Trophoblast cell (in vitro differentiated cells and primary cell): ENCODE measurements around the gene CASTOR2.

Source experiments
- DNase-seq, 2 donors: peaks; one replicate each; pipeline ENCODE4 v3.0.0-alpha.2; 2016
- H2AFZ ChIP-seq: 2 replicates; pipeline ENCODE4 v1.6.1; 2013; ENCODE audit warnings: low read length, moderate library complexity, mild to moderate bottlenecking; ENCODE audit not compliant: insufficient read depth, poor library complexity
- H2AK5ac ChIP-seq: 2 replicates; pipeline ENCODE4 v1.6.1; 2013; ENCODE audit warnings: mild to moderate bottlenecking, low read length
- H2BK120ac ChIP-seq: 2 replicates; pipeline ENCODE4 v1.6.1; 2013; ENCODE audit warnings: low read length, mild to moderate bottlenecking, moderate library complexity; ENCODE audit not compliant: insufficient read depth, poor library complexity
- H2BK12ac ChIP-seq: 2 replicates; pipeline ENCODE4 v1.6.1; 2013; ENCODE audit warnings: mild to moderate bottlenecking, low read length, moderate library complexity
- H2BK5ac ChIP-seq: 2 replicates; pipeline ENCODE4 v1.6.1; 2013; ENCODE audit warnings: low read length, low read depth, moderate library complexity, mild to moderate bottlenecking; ENCODE audit not compliant: poor library complexity
- H3K14ac ChIP-seq: 2 replicates; pipeline ENCODE4 v1.6.1; 2013; ENCODE audit warnings: mild to moderate bottlenecking, low read length
- H3K18ac ChIP-seq: 2 replicates; pipeline ENCODE4 v1.6.1; 2013; ENCODE audit warnings: mild to moderate bottlenecking, low read length
- H3K23ac ChIP-seq: 2 replicates; pipeline ENCODE4 v1.6.1; 2013; ENCODE audit warnings: low read length
- H3K27ac ChIP-seq: 2 replicates; pipeline ENCODE4 v1.5.1; 2013; ENCODE audit warnings: low read depth, mild to moderate bottlenecking, inconsistent platforms, low read length, moderate library complexity
- H3K27me3 ChIP-seq: 2 replicates; pipeline ENCODE4 v1.6.1; 2013; ENCODE audit warnings: inconsistent platforms, mild to moderate bottlenecking, low read length, moderate library complexity; ENCODE audit not compliant: insufficient read depth
- H3K36me3 ChIP-seq, 2 experiments: 1 replicate in 1 of 2; 2 replicates in 1 of 2; pipeline ENCODE4 v1.6.1; 2013; ENCODE audit warnings: low read length in 2 of 2, mild to moderate bottlenecking in 2 of 2, moderate library complexity in 1 of 2; ENCODE audit not compliant: insufficient read depth in 2 of 2, control insufficient read depth in 1 of 2
- H3K4ac ChIP-seq: 2 replicates; pipeline ENCODE4 v1.6.1; 2013; ENCODE audit warnings: low read depth, mild to moderate bottlenecking, low read length, moderate library complexity
- H3K4me1 ChIP-seq, 2 experiments: 1 replicate in 1 of 2; 2 replicates in 1 of 2; pipeline ENCODE4 v1.6.1; 2013; ENCODE audit warnings: low read length in 2 of 2, mild to moderate bottlenecking in 2 of 2, moderate library complexity in 1 of 2; ENCODE audit not compliant: insufficient read depth in 2 of 2, control insufficient read depth in 1 of 2
- H3K4me2 ChIP-seq: 2 replicates; pipeline ENCODE4 v1.6.1; 2013; ENCODE audit warnings: inconsistent platforms, mild to moderate bottlenecking, low read length, moderate library complexity
- H3K4me3 ChIP-seq: 2 replicates; pipeline ENCODE4 v1.5.1; 2013; ENCODE audit warnings: mild to moderate bottlenecking, low read depth, low read length, inconsistent platforms
- H3K79me1 ChIP-seq: one replicate; pipeline ENCODE4 v1.6.1; 2013; ENCODE audit warnings: low read length
- H3K79me2 ChIP-seq: 2 replicates; pipeline ENCODE4 v1.6.1; 2013; ENCODE audit warnings: low read length, mild to moderate bottlenecking; ENCODE audit not compliant: control insufficient read depth, insufficient read depth, poor library complexity
- H3K9ac ChIP-seq: 2 replicates; pipeline ENCODE4 v1.6.1; 2013; ENCODE audit warnings: mild to moderate bottlenecking, low read length
- H3K9me3 ChIP-seq: 2 replicates; pipeline ENCODE4 v1.6.1; 2013; ENCODE audit warnings: low read depth, mild to moderate bottlenecking, control low read depth, inconsistent platforms, low read length; ENCODE audit not compliant: insufficient read depth
- H4K12ac ChIP-seq: 2 replicates; pipeline ENCODE4 v1.6.1; 2013; ENCODE audit warnings: low read depth, mild to moderate bottlenecking, low read length, moderate library complexity
- H4K8ac ChIP-seq: 2 replicates; pipeline ENCODE4 v1.6.1; 2013; ENCODE audit warnings: low read depth, mild to moderate bottlenecking, low read length, moderate library complexity
- H4K91ac ChIP-seq: one replicate; pipeline ENCODE4 v1.6.1; 2013; ENCODE audit warnings: low read depth, mild to moderate bottlenecking, low read length, moderate library complexity
- WGBS: extraction: QIAGEN DNeasy Blood & Tissue Kit; methylation state at CpG from one replicate; pipeline ENCODE4 v1.1.7; 2013; ENCODE audit warnings: missing lambda C conversion rate; ENCODE audit not compliant: insufficient read length, insufficient coverage; ENCODE audit errors: extremely low coverage; 5-methylcytosine and 5-hydroxymethylcytosine counted together

CASTOR2 gene

GRCh38 chr7:75049817-75050216 lies 85.3 kb downstream of the CASTOR2 start:
- Histone ChIP-seq H3K4me2 (no peak overlapping the region), H2BK12ac (no peak overlapping the region), H4K91ac (no peak overlapping the region), H3K14ac (no peak overlapping the region), H3K27ac (no peak overlapping the region), H2AFZ (no peak overlapping the region), H3K23ac (no peak overlapping the region), H2BK120ac (no peak overlapping the region), H3K4ac (no peak overlapping the region), H3K79me1 (no peaks in the 10 kb centered on the region), H3K36me3 (peaks cover 49 to 52% of the 10 kb centered on the region in 2 experiments), H4K12ac (no peak overlapping the region), H3K79me2 (no peaks in the 10 kb centered on the region), H3K27me3 (no peaks in the 10 kb centered on the region), H3K4me3 (no peak overlapping the region), H3K9me3 (no peaks in the 10 kb centered on the region), H3K4me1 (peaks cover 0 to 3% of the 10 kb centered on the region in 2 experiments), H4K8ac (no peak overlapping the region), H2BK5ac (no peak overlapping the region), H2AK5ac (no peak overlapping the region), H3K9ac (no peak overlapping the region), H3K18ac (no peak overlapping the region)
- no CpG with 5 or more reads among the region's 10 CpGs for WGBS
- DNase-seq: no peak

GRCh38 chr7:75050501-75050900 lies 86.0 kb downstream of the CASTOR2 start:
- no peak overlapping the region for H2BK5ac ChIP-seq
- H3K27me3 ChIP-seq: no peaks in the 10 kb centered on the region
- H4K8ac ChIP-seq: no peak overlapping the region
- H3K4me1 ChIP-seq: peaks cover 0 to 3% of the 10 kb centered on the region in 2 experiments
- WGBS: no CpG with 5 or more reads among the region's 12 CpGs
- no peak overlapping the region for H3K9ac ChIP-seq
- H4K91ac ChIP-seq: no peak overlapping the region
- no peak for DNase-seq
- no peaks in the 10 kb centered on the region for H3K79me1 ChIP-seq
- no peak overlapping the region for H4K12ac ChIP-seq
- H3K36me3 ChIP-seq: peaks cover 50 to 54% of the 10 kb centered on the region in 2 experiments
- no peak overlapping the region for H2AK5ac ChIP-seq
- H3K23ac ChIP-seq: no peak overlapping the region
- H2AFZ ChIP-seq: no peak overlapping the region
- H3K27ac ChIP-seq: no peak overlapping the region
- no peak overlapping the region for H3K4me2 ChIP-seq
- H2BK12ac ChIP-seq: no peak overlapping the region
- H3K9me3 ChIP-seq: no peaks in the 10 kb centered on the region
- no peak overlapping the region for H2BK120ac ChIP-seq
- H3K79me2 ChIP-seq: no peaks in the 10 kb centered on the region
- H3K14ac ChIP-seq: no peak overlapping the region
- H3K18ac ChIP-seq: no peak overlapping the region
- no peak overlapping the region for H3K4me3 ChIP-seq
- no peak overlapping the region for H3K4ac ChIP-seq

- Histone ChIP-seq H3K4me3 (no peak overlapping the region), H3K14ac (no peak overlapping the region), H3K79me1 (no peaks in the 10 kb centered on the region), H2BK120ac (no peak overlapping the region), H3K9ac (no peak overlapping the region), H2BK12ac (no peak overlapping the region), H3K27ac (no peak overlapping the region), H3K36me3 (peaks cover 64 to 69% of the 10 kb centered on the region in 2 experiments), H2AK5ac (no peak overlapping the region), H3K9me3 (no peaks in the 10 kb centered on the region), H3K18ac (no peak overlapping the region), H3K4me2 (no peak overlapping the region), H3K4ac (no peak overlapping the region), H3K79me2 (no peaks in the 10 kb centered on the region), H2AFZ (no peak overlapping the region), H3K27me3 (no peaks in the 10 kb centered on the region), H2BK5ac (no peak overlapping the region), H3K23ac (no peak overlapping the region), H4K8ac (no peak overlapping the region), H4K12ac (no peak overlapping the region), H4K91ac (no peak overlapping the region), H3K4me1 (no peaks in the 10 kb centered on the region)
- WGBS: no CpG with 5 or more reads among the region's 3 CpGs
- peak; percentile 42 to 68 for DNase-seq
Observed at GRCh38 chr7:75054744-75055143, 90.2 kb downstream of the CASTOR2 start.

- Histone ChIP-seq H2AK5ac (no peak overlapping the region), H3K14ac (no peak overlapping the region), H3K79me1 (no peaks in the 10 kb centered on the region), H4K8ac (no peak overlapping the region), H2AFZ (no peak overlapping the region), H4K91ac (no peak overlapping the region), H2BK12ac (no peak overlapping the region), H3K4ac (no peak overlapping the region), H3K18ac (no peak overlapping the region), H3K23ac (no peak overlapping the region), H3K4me2 (no peak overlapping the region), H3K36me3 (peaks cover 64 to 69% of the 10 kb centered on the region in 2 experiments), H3K9me3 (no peaks in the 10 kb centered on the region), H3K27ac (no peak overlapping the region), H2BK120ac (no peak overlapping the region), H3K79me2 (no peaks in the 10 kb centered on the region), H4K12ac (no peak overlapping the region), H3K4me1 (no peaks in the 10 kb centered on the region), H3K27me3 (no peaks in the 10 kb centered on the region), H3K9ac (no peak overlapping the region), H2BK5ac (no peak overlapping the region), H3K4me3 (no peak overlapping the region)
- DNase-seq: no peak
- WGBS: no CpG with 5 or more reads among the region's 9 CpGs
Observed at GRCh38 chr7:75055155-75055554, 90.7 kb downstream of the CASTOR2 start.
